Heart right ventricle (tissue), 16 donors: ENCODE data around the gene OSBPL10. TPM values are rescaled to one million over a fixed set of nuclear protein-coding genes. Genes with fewer than 3 reads are reported as not detected.

Experiments used
- ATAC-seq, 8 donors: fragments of 200-7000 bp; cut with Tn5 transposase; one replicate each; pipeline ENCODE4 v1.9.1; 2020; ENCODE audit warnings: mild to moderate bottlenecking in 8 of 8, moderate library complexity in 8 of 8, moderate number of reproducible peaks in 1 of 8
- DNase-seq, 2 donors: peaks; one replicate each; pipeline ENCODE4 v3.0.0-alpha.2; 2020
- H3K27ac ChIP-seq, 10 donors: fragments of 200-600 bp; sonication (generic) in 2 of 10; one replicate each; pipeline versions ENCODE4 v1.5.0 to v1.8.0; 2020 to 2022; ENCODE audit warnings: mild to moderate bottlenecking in 3 of 10
- H3K27me3 ChIP-seq, 7 donors: fragments of 200-600 bp; one replicate each; pipeline ENCODE4 v1.8.0; 2021 to 2022; ENCODE audit warnings: mild to moderate bottlenecking in 2 of 7
- H3K36me3 ChIP-seq, 9 donors: fragments of 200-600 bp; sonication (generic) in 1 of 9; one replicate each; pipeline versions ENCODE4 v1.5.0 to v1.8.0; 2020 to 2022; ENCODE audit warnings: mild to moderate bottlenecking in 2 of 9
- H3K4me1 ChIP-seq, 9 donors: fragments of 200-600 bp; sonication (generic) in 1 of 9; one replicate each; pipeline versions ENCODE4 v1.5.0 to v1.8.0; 2020 to 2022; ENCODE audit warnings: mild to moderate bottlenecking in 4 of 9
- H3K4me3 ChIP-seq, 10 donors: fragments of 200-600 bp; sonication (generic) in 2 of 10; one replicate each; pipeline versions ENCODE4 v1.5.0 to v1.8.0; 2020 to 2022; ENCODE audit warnings: mild to moderate bottlenecking in 7 of 10, moderate library complexity in 2 of 10
- H3K9me3 ChIP-seq, 11 donors: fragments of 200-600 bp in 10 of 11; sonication (generic) in 2 of 11; one replicate each; pipeline versions ENCODE4 v1.5.0 to v1.8.0; 2013 to 2022; ENCODE audit warnings: mild to moderate bottlenecking in 2 of 11, control low read depth in 1 of 11, moderate library complexity in 1 of 11
- CTCF ChIP-seq, 9 donors: fragments of 200-600 bp; sonication (generic) in 2 of 9; IDR thresholded peaks; one replicate each; pipeline versions ENCODE4 v1.5.0 to v1.8.0; 2021 to 2022; ENCODE audit warnings: antibody characterized with exemption in 9 of 9, mild to moderate bottlenecking in 5 of 9, moderate library complexity in 1 of 9
- WGBS, 2 donors: extraction: QIAGEN DNeasy Blood & Tissue Kit; methylation state at CpG; one replicate each; pipeline ENCODE4 v1.1.7; 2013; ENCODE audit warnings: inconsistent platforms in 1 of 2; 5-methylcytosine and 5-hydroxymethylcytosine counted together
- intact Hi-C, 10 donors: fragments of 100-400 bp; cut with DNase I; formaldehyde crosslinking; loops; one replicate each; pipeline versions ENCODE4 v1.11.1 to v1.14.2; 2022
- polyA plus RNA-seq, 2 donors: library from polyadenylated mRNA; stranded (reverse); fragments of 200-250 nt; gene quantifications; one replicate each; pipeline ENCODE4 v1.2.3, GENCODE V29; 2013
- total RNA-seq, 10 donors: library from RNA; stranded (reverse); fragmentation: NEBNext Ultra II Directional in 3 of 10; extraction: Animal tissue kit (Norgen Biotek cat#: 25700) in 3 of 10; gene quantifications; one replicate each; pipeline versions ENCODE4 v1.2.1 to v1.2.4, GENCODE V29; 2021 to 2023
- donor health status: Arrhythmogenic right ventricular cardiomyopathy.
- donor health status: ischemic (EF 13 %, LVEDD 7.1; RV severe dilation, severe dysfunction).
- donor health status: healthy with polysubstance abuse.
- donor health status: DM: no; HTN: yes; CAD: no.
- donor health status: DM: no; HTN: no; CAD: no.
- donor health status: ischemic (EF 25% LVEDD 6.9; RV normal size, moderate dysfunction).
- donor health status: ischemic (EF 25% LVEDD 5.7; RV mildly dilated, moderate dysfunction).
- donor health status: healthy.
- donor health status: DM: yes; HTN: yes; CAD: no.
- donor health status: Ischemic cardiomyopathy.
- donor health status: ischemic (EF 35%, LVEDD 5.7; RV mildly dilated, moderate dysfunction).
- donor health status: nonischemic (EF 11% LVEDD 7.7; RV severe dilation, severe dysfunction).
- donor health status: DM: yes; HTN: yes; CAD: no.
- donor health status: PGD.
- donor health status: ischemic (EF 29% LVEDD 5.4; RV normal size, mild dysfunction).
- donor health status: nonischemic (EF 23%, LVEDD 6.1; RV moderate dilation, normal function).

OSBPL10 gene
- total and polyA plus RNA-seq, 12 donors: 1.2 to 8.5 (median 4.1) TPM

GRCh38 chr3:31775383-31775782 is 205.7 kb downstream of the OSBPL10 start:
- WGBS, 2 donors: 92 to 96% methylated on average over 4 of the region's 4 CpGs
- no peak for DNase-seq
- H3K27me3 ChIP-seq: no peaks in the 10 kb centered on the region
- no peak overlapping the region for H3K4me3 ChIP-seq
- TF ChIP-seq CTCF (IDR thresholded peaks at IDR 0.05): no peak
- no peak overlapping the region for H3K27ac ChIP-seq
- no peaks in the 10 kb centered on the region for H3K36me3 ChIP-seq
- ATAC-seq: no peak
- H3K9me3 ChIP-seq: peaks cover 0 to 19% (median 4%) of the 10 kb centered on the region in 11 donors
- no peaks in the 10 kb centered on the region for H3K4me1 ChIP-seq
- intact Hi-C loops: loop anchor here in 2 of 10 donors (10.0 kb wide), 3 partner anchors 161 to 1011 kb away; no protein-coding TSS in a partner anchor

GRCh38 chr3:31772758-31773473 is 208.1 kb downstream of the OSBPL10 start:
- no peak overlapping the region for H3K4me3 ChIP-seq
- no peaks in the 10 kb centered on the region for H3K36me3 ChIP-seq
- DNase-seq: no peak
- H3K27ac ChIP-seq: no peak overlapping the region
- H3K9me3 ChIP-seq: peaks cover 0 to under 1% (median 0%) of the 10 kb centered on the region in 11 donors
- intact Hi-C loops: loop anchor here in 2 of 10 donors (10.0 kb wide), 3 partner anchors 158 to 1008 kb away; no protein-coding TSS in a partner anchor
- WGBS, 2 donors: 72 to 81% methylated on average over 7 of the region's 7 CpGs
- ATAC-seq: no peak
- H3K27me3 ChIP-seq: no peaks in the 10 kb centered on the region
- peaks cover 0 to 6% (median 0%) of the 10 kb centered on the region in 9 donors for H3K4me1 ChIP-seq
- TF ChIP-seq CTCF (IDR thresholded peaks at IDR 0.05): no peak

- no peaks in the 10 kb centered on the region for H3K27me3 ChIP-seq
- TF ChIP-seq CTCF (IDR thresholded peaks at IDR 0.05): no peak
- no peak for DNase-seq
- intact Hi-C loops: loop anchor here in 2 of 10 donors (10.0 kb wide), 3 partner anchors 157 to 1007 kb away; no protein-coding TSS in a partner anchor
- no peaks in the 10 kb centered on the region for H3K36me3 ChIP-seq
- H3K27ac ChIP-seq: no peak overlapping the region
- ATAC-seq: no peak
- no peaks in the 10 kb centered on the region for H3K9me3 ChIP-seq
- WGBS, 2 donors: 92 to 95% methylated on average over 4 of the region's 4 CpGs
- H3K4me3 ChIP-seq: no peak overlapping the region
- H3K4me1 ChIP-seq: peaks cover 0 to 6% (median 0%) of the 10 kb centered on the region in 9 donors
Observed at GRCh38 chr3:31772272-31772671, 208.8 kb downstream of the OSBPL10 start.

- WGBS, 2 donors: 74 to 76% methylated on average over 5 of the region's 5 CpGs
- Histone ChIP-seq H3K27ac (no peak overlapping the region), H3K9me3 (no peaks in the 10 kb centered on the region), H3K27me3 (no peaks in the 10 kb centered on the region), H3K4me3 (no peak overlapping the region), H3K36me3 (no peaks in the 10 kb centered on the region), H3K4me1 (peaks cover 0 to 6% (median 0%) of the 10 kb centered on the region in 9 donors)
- no peak for DNase-seq
- no peak for ATAC-seq
- intact Hi-C loops: loop anchor here in 2 of 10 donors (10.0 kb wide), 3 partner anchors 156 to 1006 kb away; no protein-coding TSS in a partner anchor
- no peak for TF ChIP-seq CTCF (IDR thresholded peaks at IDR 0.05)
Observed at GRCh38 chr3:31770822-31771326, 210.2 kb downstream of the OSBPL10 start.
